ENCODE measurements around the gene ZFYVE21. TPM values are rescaled to one million over a fixed set of nuclear protein-coding genes. Genes with fewer than 3 reads are reported as not detected.

The ZFYVE21 gene
- 100 to 1,000 TPM; 162 to 215 TPM for total RNA-seq

GRCh38 chr14:103715052-103716000 lies at the start of gene ZFYVE21, which contains the start of gene XRCC3:
Gene ZFYVE21 (plus strand): TSS chr14:103715810. CDS start chr14:103715842, 32 bp downstream.
Gene XRCC3 (minus strand): TSS chr14:103715451. CDS start chr14:103711087, 4,364 bp downstream.
- 1% methylated on average over 106 of the region's 121 CpGs for WGBS
- H3K4me3 ChIP-seq, result peak within 1 kb of the TSS; percentile 86 to 99
- peak within 1 kb of the TSS; percentile 80 to 90 for H3K27ac ChIP-seq
- no peaks in the 10 kb centered on the region for H3K36me3 ChIP-seq
- intact Hi-C loops (cut with DNase I), result loop anchor here (10.0 kb wide), 1 partner anchor 151 kb away; the partner anchor contains the start of genes BAG5 and COA8
- H3K27me3 ChIP-seq (replicated peaks; ENCODE audit: insufficient read depth), result no peaks in the 10 kb centered on the region
- H3K4me1 ChIP-seq (replicated peaks), result peaks cover 26% of the 10 kb centered on the region
- no peaks in the 10 kb centered on the region for H3K9me3 ChIP-seq
- DNase-seq (ENCODE audit: low spot score), result peak; percentile 100
- TF ChIP-seq POLR2AphosphoS5 (IDR thresholded peaks at IDR 0.05) (peak; percentile 97), POLR2A (IDR thresholded peaks at IDR 0.05) (peak; percentile 82), CTCF (IDR thresholded peaks at IDR 0.05) (peak in 1 of 4 experiments; percentile 11)

GRCh38 chr14:103667671-103668070 lies 47.9 kb upstream of the ZFYVE21 start:
- H3K27me3 ChIP-seq (replicated peaks; ENCODE audit: insufficient read depth), result no peaks in the 10 kb centered on the region
- TF ChIP-seq POLR2A (IDR thresholded peaks at IDR 0.05) (no peak), CTCF (IDR thresholded peaks at IDR 0.05) (no peak), POLR2AphosphoS5 (IDR thresholded peaks at IDR 0.05) (no peak)
- no peak for DNase-seq (ENCODE audit: low spot score)
- 92% methylated on average over 4 of the region's 4 CpGs for WGBS
- H3K4me1 ChIP-seq (replicated peaks), result no peaks in the 10 kb centered on the region
- H3K4me3 ChIP-seq, result no peak overlapping the region
- peaks cover 5 to 6% of the 10 kb centered on the region in 2 donors for H3K36me3 ChIP-seq
- intact Hi-C loops (cut with DNase I), result no loop called here
- H3K27ac ChIP-seq, result no peak overlapping the region
- no peaks in the 10 kb centered on the region for H3K9me3 ChIP-seq

- Histone ChIP-seq H3K9me3 (no peaks in the 10 kb centered on the region), H3K27ac (no peak overlapping the region), H3K27me3 (replicated peaks; ENCODE audit: insufficient read depth) (no peaks in the 10 kb centered on the region), H3K4me1 (replicated peaks) (no peaks in the 10 kb centered on the region), H3K4me3 (no peak overlapping the region), H3K36me3 (peaks cover 7 to 11% of the 10 kb centered on the region in 2 donors)
- no peak for TF ChIP-seq CTCF (IDR thresholded peaks at IDR 0.05)
- no peak for TF ChIP-seq POLR2A (IDR thresholded peaks at IDR 0.05)
- no peak for TF ChIP-seq POLR2AphosphoS5 (IDR thresholded peaks at IDR 0.05)
- DNase-seq (ENCODE audit: low spot score), result no peak
- 94% methylated on average over 3 of the region's 3 CpGs for WGBS
- intact Hi-C loops (cut with DNase I), result no loop called here
Observed at GRCh38 chr14:103668117-103668516, 47.5 kb upstream of the ZFYVE21 start.

- intact Hi-C loops (cut with DNase I), result no loop called here
- 93% methylated on average over 2 of the region's 2 CpGs for WGBS
- Histone ChIP-seq H3K27me3 (replicated peaks; ENCODE audit: insufficient read depth) (no peaks in the 10 kb centered on the region), H3K27ac (no peak overlapping the region), H3K4me3 (no peak overlapping the region), H3K36me3 (peaks cover 9 to 19% of the 10 kb centered on the region in 2 donors), H3K4me1 (replicated peaks) (no peaks in the 10 kb centered on the region), H3K9me3 (no peaks in the 10 kb centered on the region)
- TF ChIP-seq CTCF (IDR thresholded peaks at IDR 0.05), result no peak
- no peak for TF ChIP-seq POLR2A (IDR thresholded peaks at IDR 0.05)
- TF ChIP-seq POLR2AphosphoS5 (IDR thresholded peaks at IDR 0.05), result no peak
- no peak for DNase-seq (ENCODE audit: low spot score)
Observed at GRCh38 chr14:103669370-103669769, 46.2 kb upstream of the ZFYVE21 start.
